H1 (cell line): Measurements from ENCODE around the gene SMAD7.

Source experiments
- CBX8 ChIP-seq: fragments of 300-800, 300-1000 bp; sonication (generic); IDR thresholded peaks from 2 replicates; pipeline ENCODE4 v1.7.1; 2016; ENCODE audit warnings: low read depth, low read length, borderline replicate concordance
- CTCF ChIP-seq, 3 experiments: IDR thresholded peaks; 1 replicate in 2 of 3; 2 replicates in 1 of 3; pipeline versions ENCODE4 v1.5.1 to v1.6.1; 2011; ENCODE audit warnings: low read length in 3 of 3, mild to moderate bottlenecking in 3 of 3, inconsistent platforms in 2 of 3, low read depth in 1 of 3, moderate library complexity in 1 of 3; ENCODE audit not compliant: insufficient read depth in 1 of 3; ENCODE audit errors: control extremely low read depth in 1 of 3
- EZH2 ChIP-seq: fragments of 200-600 bp; sonication (generic); IDR thresholded peaks from 2 replicates; pipeline ENCODE4 v1.7.1; 2012; ENCODE audit warnings: low read depth, mild to moderate bottlenecking, moderate library complexity, low read length, inconsistent platforms; ENCODE audit not compliant: severe bottlenecking
- MAX ChIP-seq: IDR thresholded peaks from 2 replicates; pipeline ENCODE4 v1.6.1; 2012; ENCODE audit warnings: inconsistent platforms
- POLR2AphosphoS5 ChIP-seq: IDR thresholded peaks from 2 replicates; pipeline ENCODE4 v1.6.1; 2011; ENCODE audit warnings: low read depth, low read length
- RFX5 ChIP-seq: IDR thresholded peaks from 2 replicates; pipeline ENCODE4 v1.6.1; 2011; ENCODE audit warnings: low read depth, low read length, improper control_type of control experiment, borderline replicate concordance
- SIN3A ChIP-seq, 2 experiments: IDR thresholded peaks in 1 of 2; conservative IDR thresholded peaks in 1 of 2; 2 replicates each; pipeline ENCODE4 v1.6.1; 2011 to 2012; ENCODE audit warnings: low read length in 2 of 2, improper control_type of control experiment in 1 of 2, low read depth in 1 of 2, mild to moderate bottlenecking in 1 of 2
- SUZ12 ChIP-seq: fragments of 200-600 bp; sonication (generic); IDR thresholded peaks from 2 replicates; pipeline ENCODE4 v1.6.1; 2012; ENCODE audit warnings: mild to moderate bottlenecking, inconsistent platforms, low read length, moderate library complexity, mixed read lengths
- TAF7 ChIP-seq: optimal IDR thresholded peaks from 2 replicates; pipeline ENCODE3; 2011; ENCODE audit warnings: low read depth, mild to moderate bottlenecking, inconsistent platforms, low read length, moderate library complexity, borderline replicate concordance
- ZNF274 ChIP-seq: IDR thresholded peaks from 2 replicates; pipeline ENCODE4 v1.7.0; 2012; ENCODE audit warnings: low read length, borderline replicate concordance; ENCODE audit errors: extremely low read depth

- TF ChIP-seq SIN3A (conservative IDR thresholded peaks at IDR 0.05 in 1 of 2, IDR thresholded peaks at IDR 0.05 in 1 of 2; ENCODE audit: low read depth in 1 of 2, low read length in 2 of 2), result no peak
- TF ChIP-seq CBX8, result no peak
- TF ChIP-seq SUZ12, result no peak
- TF ChIP-seq EZH2, result no peak
- TF ChIP-seq POLR2AphosphoS5, result no peak
- no peak for TF ChIP-seq TAF7
- TF ChIP-seq MAX, result no peak
- no peak for TF ChIP-seq RFX5
- TF ChIP-seq CTCF (IDR thresholded peaks at IDR 0.05; ENCODE audit: control extremely low read depth in 1 of 3, insufficient read depth in 1 of 3, low read depth in 1 of 3, low read length in 3 of 3), result no peak
- TF ChIP-seq ZNF274, result no peak
These were observed 9.5 kb upstream of the SMAD7 start for GRCh38 chr18:48959921-48960920.
